Measurements from ENCODE around the gene LPP.

DNA sequence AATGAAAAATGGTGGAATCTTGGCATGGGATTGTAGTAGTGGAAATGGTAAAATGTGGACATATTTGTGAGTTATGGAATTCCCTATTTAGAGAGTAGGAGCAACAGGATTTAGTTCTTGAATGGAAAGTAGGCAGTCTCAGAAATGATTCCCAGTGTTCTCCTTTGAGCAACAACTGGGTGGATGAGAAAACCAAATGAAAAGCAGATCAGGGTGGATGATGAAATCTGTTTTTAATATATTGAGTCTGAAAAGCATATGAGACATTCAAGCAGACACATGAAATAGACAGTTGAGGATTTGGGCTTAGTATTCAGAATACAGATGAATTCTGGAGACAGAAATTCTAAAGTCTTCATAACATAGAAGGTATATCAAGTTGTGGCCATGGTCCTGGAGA, 451.3 kb downstream of the LPP start:
- TF ChIP-seq CTCF (IDR thresholded peaks at IDR 0.05) (no peak), EZH2 (IDR thresholded peaks at IDR 0.05; ENCODE audit: borderline replicate concordance, insufficient read depth, low read depth, low read length, poor library complexity, severe bottlenecking) (no peak)
